GM19468 (cell line): Measurements from ENCODE around the gene AZGP1.
"Not testable (repeated sequence)": the region's sequence is repeated elsewhere in the genome, so short reads cannot be mapped to it uniquely, and the experiment has no call there.

ENCODE experiments used
- ATAC-seq: cut with Tn5 transposase; IDR thresholded peaks from one replicate; pipeline ENCODE4 v1.9.1; 2021; ENCODE audit warnings: mild to moderate bottlenecking, moderate library complexity, moderate number of reproducible peaks; ENCODE audit not compliant: unreplicated experiment; ENCODE audit errors: extremely low read depth

AZGP1 gene

GRCh38 chr7:99954643-99955042, 21.2 kb downstream of the AZGP1 start:
- ATAC-seq, result not testable (repeated sequence)

GRCh38 chr7:99953649-99954048, 22.2 kb downstream of the AZGP1 start:
- no peak for ATAC-seq

GRCh38 chr7:99952649-99953048, 23.2 kb downstream of the AZGP1 start:
- not testable (repeated sequence) for ATAC-seq

DNA sequence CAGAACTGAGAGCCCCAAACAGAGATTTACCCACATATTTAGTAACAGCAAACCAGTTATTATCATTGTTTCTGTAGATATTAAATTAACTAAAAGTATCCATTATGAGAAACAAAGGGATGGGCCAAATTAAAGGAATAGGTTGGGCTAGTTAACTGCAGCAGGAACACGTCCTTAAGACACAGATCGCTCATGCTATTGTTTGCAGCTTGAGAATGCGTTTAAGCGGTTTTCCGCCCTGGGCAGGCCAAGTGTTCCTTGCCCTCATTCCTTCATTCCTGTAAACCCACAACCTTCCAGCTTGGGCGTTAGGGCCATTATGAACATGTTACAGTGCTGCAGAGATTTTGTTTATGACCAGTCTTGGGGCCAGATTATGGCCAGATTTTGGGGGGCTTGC, 25.0 kb downstream of the AZGP1 start:
- ATAC-seq, result not testable (repeated sequence)

- no peak for ATAC-seq
Observed at GRCh38 chr7:99949645-99950228, 26.1 kb downstream of the AZGP1 start.

DNA sequence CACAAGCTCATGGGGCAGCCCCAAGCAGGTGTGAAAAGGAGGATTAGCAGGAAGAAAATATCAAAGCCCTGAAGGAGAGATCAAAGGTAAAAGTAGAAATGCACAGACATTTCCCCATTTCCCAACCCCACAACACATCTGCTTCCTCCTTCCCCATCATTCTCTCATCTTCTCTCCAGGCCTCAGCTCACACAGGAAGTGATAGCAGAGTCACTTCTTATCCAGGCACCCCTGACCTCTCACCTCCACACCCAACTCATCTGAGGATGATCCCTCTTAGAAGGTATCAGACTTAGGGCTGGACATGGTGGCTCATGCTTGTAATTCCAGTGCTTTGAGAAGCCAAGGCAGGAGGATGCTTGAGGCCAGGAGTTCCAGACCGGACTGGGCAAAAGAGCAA, 28.2 kb downstream of the AZGP1 start:
- no peak for ATAC-seq

DNA sequence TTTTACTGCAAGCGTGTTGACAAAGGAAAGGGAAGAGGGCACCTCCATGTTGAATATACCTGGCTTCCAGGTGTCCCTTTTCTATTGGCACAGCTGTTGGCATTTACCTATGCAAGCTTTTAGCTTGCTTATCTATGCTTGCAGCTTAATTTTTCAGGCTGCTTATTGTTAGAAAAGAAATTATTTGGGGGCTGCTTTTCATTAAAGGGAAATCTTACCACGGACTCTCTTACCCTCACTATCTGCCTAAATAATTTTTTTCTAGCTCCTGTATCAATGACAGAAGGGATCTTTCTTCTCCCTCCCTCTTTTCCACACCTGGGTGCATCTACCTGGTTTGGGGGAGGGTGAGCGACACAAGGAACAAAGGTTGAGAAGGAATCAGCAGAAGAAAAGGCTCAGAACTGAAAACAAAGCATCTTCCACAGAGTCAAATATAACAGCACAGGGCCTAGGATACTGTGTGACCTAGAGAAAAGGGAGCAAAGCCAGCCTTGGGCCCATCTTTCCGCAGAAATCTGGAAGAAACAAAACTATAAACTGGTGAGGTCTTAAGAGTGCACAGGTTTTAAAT, 31.2 kb downstream of the AZGP1 start:
- no peak for ATAC-seq

DNA sequence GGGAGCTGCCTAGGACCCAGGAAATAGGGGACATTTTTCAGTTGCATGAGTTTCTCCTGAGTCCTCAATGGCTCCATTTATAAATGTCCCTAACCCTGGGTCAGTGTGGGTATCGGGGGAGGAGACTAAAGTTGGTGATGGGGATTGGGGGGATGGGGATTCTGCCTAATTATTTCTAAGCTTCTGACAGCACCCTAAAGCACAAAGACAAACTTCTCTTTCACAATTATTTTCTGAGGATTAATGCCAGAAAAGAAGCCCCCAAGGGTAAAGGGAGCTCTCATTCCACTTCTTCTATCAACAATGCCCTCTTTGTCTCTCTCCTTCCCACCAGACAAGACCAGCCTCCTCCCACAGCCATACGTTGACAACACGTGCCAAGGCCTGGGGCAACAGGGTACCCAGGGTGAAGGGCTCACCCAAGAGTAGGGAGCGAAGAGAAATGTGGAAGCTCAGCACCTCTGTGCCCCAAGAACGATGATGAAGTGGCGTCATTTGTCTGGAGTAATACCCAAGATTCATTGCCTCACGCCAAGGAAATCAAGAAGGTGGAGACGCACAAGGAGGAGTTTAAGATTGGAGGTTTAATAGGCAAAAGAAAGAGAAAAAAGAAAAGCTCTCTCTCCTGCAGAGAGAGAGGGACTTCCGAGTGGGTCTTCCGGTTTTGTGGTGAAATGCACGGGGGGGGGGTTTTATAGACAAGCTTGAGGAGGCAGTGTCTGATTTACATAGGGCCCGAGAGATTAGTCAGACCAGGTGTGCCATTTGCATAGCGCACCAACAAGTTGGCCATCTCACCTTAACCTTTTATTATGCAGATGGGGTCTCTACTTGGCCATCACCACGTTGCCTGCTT, 32.0 kb downstream of the AZGP1 start:
- no peak for ATAC-seq

GRCh38 chr7:99938296-99938695, 37.5 kb downstream of the AZGP1 start:
- no peak for ATAC-seq

GRCh38 chr7:99935009-99935408, 40.8 kb downstream of the AZGP1 start:
- not testable (repeated sequence) for ATAC-seq

- ATAC-seq, result no peak
Observed at GRCh38 chr7:99930376-99930775, 45.5 kb downstream of the AZGP1 start.

DNA sequence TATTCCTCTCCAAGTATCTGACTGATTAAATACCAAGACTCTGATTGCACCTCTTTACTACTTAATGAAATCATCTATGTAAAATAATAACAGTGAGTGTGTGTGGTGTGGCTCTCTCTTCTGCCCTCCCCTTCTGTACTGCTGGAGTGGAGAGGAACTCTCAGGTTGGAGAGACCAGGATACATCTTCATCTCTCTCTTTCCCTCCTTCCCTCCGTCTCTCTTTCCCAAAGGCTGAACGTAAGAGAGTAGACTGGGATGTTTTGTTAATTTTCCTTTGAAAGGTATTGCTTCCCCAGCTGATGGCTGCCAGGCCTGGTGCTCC, 46.1 kb downstream of the AZGP1 start:
- no peak for ATAC-seq

DNA sequence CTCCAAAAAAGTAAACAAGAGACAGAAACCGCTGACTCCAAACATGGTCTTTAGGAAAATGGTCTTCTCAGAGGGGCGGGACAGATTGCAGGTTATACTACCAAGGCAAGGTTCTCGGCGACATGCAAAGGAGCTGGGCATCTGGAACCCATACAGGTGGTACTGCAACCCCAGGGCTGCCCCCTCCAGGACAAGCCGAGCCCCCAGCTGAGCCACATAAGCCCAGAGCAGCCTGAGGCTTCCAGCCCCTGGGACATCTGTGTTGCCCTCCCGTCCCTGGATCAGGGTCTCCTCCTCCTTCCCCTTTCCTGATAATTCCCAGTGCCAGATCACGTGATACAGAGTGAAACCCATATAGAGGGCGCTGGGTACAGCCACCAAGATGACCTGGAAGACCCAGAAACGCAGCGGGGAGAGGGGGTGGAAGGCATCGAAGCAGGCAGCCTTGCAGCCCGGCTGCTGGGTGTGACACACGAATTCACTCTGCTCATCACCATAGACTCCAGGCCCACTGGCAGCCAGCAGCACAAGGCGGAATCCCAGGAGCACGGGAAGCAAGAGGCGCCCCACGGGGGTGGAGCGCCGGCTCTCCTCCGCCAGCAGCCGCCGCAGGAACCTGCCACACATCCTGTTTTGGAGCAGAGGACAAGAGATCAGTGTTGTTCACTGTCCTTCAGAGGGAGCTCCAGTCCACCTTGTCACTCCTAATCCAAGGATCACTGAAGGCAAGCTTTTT, 46.7 kb downstream of the AZGP1 start, which contains the start of gene GJC3:
TSS of gene GJC3 (minus strand) at position 627 of the 736 bp plus-strand sequence. CDS start at position 627, 0 bp downstream.
- no peak for ATAC-seq

GRCh38 chr7:99928188-99928587, 47.6 kb downstream of the AZGP1 start:
- no peak for ATAC-seq

GRCh38 chr7:99927536-99927935, 48.3 kb downstream of the AZGP1 start:
- ATAC-seq, result no peak

DNA sequence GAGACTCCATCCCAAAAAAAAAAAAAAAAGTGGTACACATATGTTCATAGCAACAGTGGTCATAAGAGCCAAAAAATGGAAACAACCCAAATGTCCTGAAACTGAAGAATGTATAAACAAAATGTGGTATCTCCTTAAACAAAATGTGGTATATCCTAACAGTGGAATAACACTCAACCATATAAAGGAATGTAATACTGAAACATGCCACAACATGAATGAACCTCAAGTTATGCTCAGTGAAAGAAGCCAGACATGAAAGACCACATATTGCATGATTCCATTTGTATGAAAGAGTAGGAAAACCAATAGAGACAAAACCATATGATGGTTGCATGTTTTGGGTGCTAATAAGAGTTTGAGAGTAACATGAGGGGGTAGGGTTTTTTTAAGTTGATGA, 49.5 kb downstream of the AZGP1 start:
- ATAC-seq, result no peak

- ATAC-seq, result no peak
Observed at GRCh38 chr7:99923200-99923599, 52.6 kb downstream of the AZGP1 start.

DNA sequence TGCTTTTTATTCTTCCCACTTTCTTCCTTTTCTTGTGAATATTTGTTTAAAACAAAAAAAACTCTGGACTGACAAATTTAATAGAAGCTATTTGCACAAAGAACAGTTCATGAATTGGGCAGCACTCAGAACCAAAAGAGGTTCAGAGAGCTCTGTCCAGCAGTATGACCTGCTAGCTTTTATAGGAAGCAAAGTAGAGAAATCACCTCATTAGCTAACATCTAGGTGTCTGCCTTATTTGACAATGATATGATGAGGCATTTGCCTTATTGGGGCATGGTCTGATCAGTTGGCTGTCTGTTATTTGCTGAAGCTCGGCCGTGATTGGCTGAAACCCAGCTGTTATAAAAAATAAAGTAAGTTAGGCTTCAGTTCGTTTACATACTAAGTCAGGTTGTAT, 55.7 kb downstream of the AZGP1 start:
- no peak for ATAC-seq

DNA sequence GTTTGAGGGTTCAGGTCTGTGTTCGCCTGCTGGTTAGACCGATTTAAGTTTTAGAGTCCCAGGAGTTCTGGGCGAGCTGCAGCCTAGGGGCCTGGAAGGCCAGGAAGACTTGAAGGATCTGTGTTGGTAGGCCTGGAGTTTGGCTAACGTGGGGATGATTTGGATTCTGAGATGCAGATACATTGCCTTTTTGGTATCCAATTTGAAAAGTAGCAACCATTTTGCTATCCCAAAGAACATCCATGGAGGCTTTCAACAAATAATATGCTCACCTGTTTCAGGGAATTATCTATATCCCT, 56.1 kb downstream of the AZGP1 start:
- ATAC-seq, result no peak

DNA sequence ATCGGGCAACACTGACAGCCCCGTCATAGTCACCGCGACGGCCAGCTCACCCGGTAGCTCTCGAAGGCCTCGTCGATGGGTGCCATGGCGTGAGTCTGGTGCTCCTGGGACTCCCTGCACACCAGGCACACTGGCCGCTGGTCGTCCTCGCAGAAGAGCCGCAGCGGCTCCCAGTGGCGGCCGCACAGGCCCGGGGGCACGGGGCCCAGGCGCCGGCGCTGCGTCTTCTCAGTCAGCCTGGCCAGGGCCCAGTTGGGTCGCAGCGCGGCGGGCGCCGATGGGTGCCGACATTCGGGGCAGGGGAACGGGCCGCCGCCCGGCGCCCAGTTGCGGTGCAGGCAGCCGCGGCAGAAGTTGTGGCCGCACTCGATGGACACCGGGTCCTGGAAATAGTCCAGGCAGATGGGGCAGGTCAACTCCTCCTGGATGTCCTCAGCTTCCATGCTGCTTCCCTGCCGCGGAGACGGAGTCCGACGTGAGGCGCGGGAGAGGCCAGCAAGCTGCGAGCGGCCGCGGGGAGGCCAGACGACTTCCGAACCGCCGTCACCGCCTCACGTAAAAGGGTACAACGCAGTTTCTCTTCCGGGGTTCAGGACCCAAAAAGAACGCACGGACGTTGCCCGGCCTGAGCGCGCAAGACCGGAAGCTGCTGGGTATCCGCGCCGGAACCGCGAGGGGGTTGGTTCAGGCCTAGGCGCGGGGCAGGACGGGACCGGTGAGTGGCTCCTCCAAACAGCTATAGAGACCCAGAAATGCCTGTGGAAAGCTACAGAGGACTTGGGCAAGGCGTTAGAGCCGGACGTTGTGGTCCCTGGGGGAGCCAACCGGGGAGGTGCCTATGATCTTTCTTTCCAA, 56.6 kb downstream of the AZGP1 start, which contains the start of gene TRIM4:
TSS of gene TRIM4 (minus strand) at position 572 of the 855 bp plus-strand sequence. CDS start at position 443, 129 bp downstream.
- ATAC-seq, result peak; percentile 66
